ENCODE data around the gene PTBP2. TPM values are rescaled to one million over a fixed set of nuclear protein-coding genes. Genes with fewer than 3 reads are reported as not detected.

Gene PTBP2
- total and polyA plus RNA-seq, 2 of the 8 experiments (the other 6 are each of a cell fraction or from before 2014, with no cell fraction given) = 24.2 to 61.7 TPM

- TF ChIP-seq MAFK (IDR thresholded peaks at IDR 0.05; ENCODE audit: low read depth, low read length) (no peak), YY1 (IDR thresholded peaks at IDR 0.05; ENCODE audit: low read depth, low read length) (no peak), KDM4A (IDR thresholded peaks at IDR 0.05; ENCODE audit: low read depth, low read length, severe bottlenecking) (no peak), CBX8 (IDR thresholded peaks at IDR 0.05; ENCODE audit: borderline replicate concordance, low read depth, low read length) (no peak), RXRA (IDR thresholded peaks at IDR 0.05; ENCODE audit: insufficient read depth, low read depth, low read length) (no peak), RNF2 (IDR thresholded peaks at IDR 0.05; ENCODE audit: borderline replicate concordance, low read depth, low read length, missing control alignments, poor library complexity, severe bottlenecking) (no peak), ZNF274 (IDR thresholded peaks at IDR 0.05; ENCODE audit: borderline replicate concordance, extremely low read depth, low read length) (no peak), JUN (IDR thresholded peaks at IDR 0.05; ENCODE audit: low read depth, low read length) (no peak), POLR2AphosphoS5 (IDR thresholded peaks at IDR 0.05; ENCODE audit: low read depth, low read length) (no peak), TBP (IDR thresholded peaks at IDR 0.05; ENCODE audit: low read depth, low read length) (no peak), POU5F1 (IDR thresholded peaks at IDR 0.05; ENCODE audit: low read depth, low read length) (no peak)
- TF ChIP-seq, protein P1, sequence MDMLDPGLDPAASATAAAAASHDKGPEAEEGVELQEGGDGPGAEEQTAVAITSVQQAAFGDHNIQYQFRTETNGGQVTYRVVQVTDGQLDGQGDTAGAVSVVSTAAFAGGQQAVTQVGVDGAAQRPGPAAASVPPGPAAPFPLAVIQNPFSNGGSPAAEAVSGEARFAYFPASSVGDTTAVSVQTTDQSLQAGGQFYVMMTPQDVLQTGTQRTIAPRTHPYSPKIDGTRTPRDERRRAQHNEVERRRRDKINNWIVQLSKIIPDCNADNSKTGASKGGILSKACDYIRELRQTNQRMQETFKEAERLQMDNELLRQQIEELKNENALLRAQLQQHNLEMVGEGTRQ (IDR thresholded peaks at IDR 0.05; ENCODE audit: low read length) = no peak
- H3K79me2 ChIP-seq (ENCODE audit: control insufficient read depth in 1 of 2, insufficient read depth in 2 of 2, low read length in 2 of 2) = peaks cover 0 to 41% of the 10 kb centered on the region in 2 experiments; a peak in 2 of 4 replicates
- H3K36me3 ChIP-seq (ENCODE audit: control insufficient read depth in 2 of 4, insufficient read depth in 4 of 4, low read length in 3 of 4) = peaks cover 4 to 76% (median 19%) of the 10 kb centered on the region in 4 experiments
- no peaks in the 10 kb centered on the region for H3K9me3 ChIP-seq (ENCODE audit: insufficient read depth in 2 of 2, low read depth in 1 of 2, low read length in 1 of 2)
- H3K4ac ChIP-seq (replicated peaks; ENCODE audit: insufficient read length, low read depth, low read length) = no peak overlapping the region
- FAIRE-seq (no peak), DNase-seq (ENCODE audit: low read depth in 1 of 2, low spot score in 2 of 2) (no peak)
- no peaks in the 10 kb centered on the region; a peak in 1 of 7 replicates for H3K4me1 ChIP-seq (replicated peaks in 1 of 4; ENCODE audit: control insufficient read depth in 3 of 4, insufficient read depth in 4 of 4, low read length in 3 of 4)
- H2BK120ac ChIP-seq (replicated peaks; ENCODE audit: low read depth, low read length) = no peak overlapping the region
- no peak overlapping the region for H2AK5ac ChIP-seq (ENCODE audit: low read depth, low read length)
- no peaks in the 10 kb centered on the region for H3K27me3 ChIP-seq (replicated peaks in 1 of 4; ENCODE audit: control insufficient read depth in 3 of 4, extremely low read depth in 1 of 4, insufficient read depth in 3 of 4, low read length in 3 of 4)
- H3K23ac ChIP-seq (ENCODE audit: insufficient read length) = no peak overlapping the region
- no peak overlapping the region for H2BK20ac ChIP-seq (ENCODE audit: low read length)
- no peak overlapping the region for H3K9ac ChIP-seq (replicated peaks in 1 of 4; ENCODE audit: extremely low read depth in 1 of 4, low read depth in 3 of 4, low read length in 3 of 4)
- H2BK15ac ChIP-seq (ENCODE audit: low read length) = no peak overlapping the region
- no peak overlapping the region for H3K14ac ChIP-seq (ENCODE audit: insufficient read length)
- no peak overlapping the region for H3K18ac ChIP-seq (ENCODE audit: extremely low read depth, low read length)
- peaks cover 0 to 6% of the 10 kb centered on the region in 2 experiments for H4K20me1 ChIP-seq (replicated peaks in 1 of 2; ENCODE audit: control insufficient read depth in 1 of 2, insufficient read depth in 2 of 2, low read length in 2 of 2)
- H3K23me2 ChIP-seq (ENCODE audit: low read depth, low read length) = no peaks in the 10 kb centered on the region
- no peak overlapping the region for H2BK5ac ChIP-seq (ENCODE audit: low read depth, low read length)
- ChIA-PET POLR2A (ENCODE audit: partially characterized antibody) (interaction anchor here (1.6 kb wide), 1 partner anchor 51 kb away, joined by 3 read pairs; no protein-coding TSS in a partner anchor), CTCF (ENCODE audit: partially characterized antibody) (interaction anchor here (0.6 kb wide), 1 partner anchor 1684 kb away, joined by 5 read pairs; no protein-coding TSS in a partner anchor)
- WGBS, 2 experiments (ENCODE audit: extremely low coverage in 1 of 2, insufficient coverage in 1 of 2, insufficient read length in 1 of 2, insufficient replicate concordance in 2 of 2, low coverage in 1 of 2, low lambda C conversion rate in 2 of 2, missing lambda C conversion rate in 1 of 2) = 100% methylated on average over 2 of the region's 4 CpGs; no CpG with 5 or more reads in 1 of the 2 experiments
- no peak overlapping the region for H4K5ac ChIP-seq (ENCODE audit: insufficient read length, low read depth, low read length)
- no peak overlapping the region for H3K56ac ChIP-seq (replicated peaks; ENCODE audit: insufficient read length, low read depth, low read length)
- no peak overlapping the region for H3K27ac ChIP-seq (ENCODE audit: low read depth, low read length)
- no peak overlapping the region for H2AFZ ChIP-seq (ENCODE audit: low read length)
- no peak overlapping the region for H4K8ac ChIP-seq (ENCODE audit: extremely low read depth, insufficient read depth, low read length)
- 0 out of 2 replicates have a peak, but pooled peaks cover 2% of the 10 kb centered on the region for H3K79me1 ChIP-seq (ENCODE audit: low read depth, low read length)
- H3K4me2 ChIP-seq (ENCODE audit: insufficient read depth in 1 of 2, low read depth in 2 of 2, low read length in 2 of 2) = no peak overlapping the region
- no peak overlapping the region for H2BK12ac ChIP-seq (ENCODE audit: low read depth, low read length)
- H4K91ac ChIP-seq (replicated peaks; ENCODE audit: insufficient read length, low read length) = no peak overlapping the region
- no peak overlapping the region for H3K4me3 ChIP-seq (ENCODE audit: extremely low read depth in 1 of 4, insufficient read depth in 2 of 4, low read depth in 3 of 4, low read length in 4 of 4)
Observed at GRCh38 chr1:96772972-96773371, 51.4 kb downstream of the PTBP2 start.

Measured in H1 (cell line).